Measurements from ENCODE around the gene GFOD1.

GFOD1 gene

GRCh38 chr6:13472976-13473767, 14.2 kb downstream of the GFOD1 start:
- Histone ChIP-seq H4K20me1 (ENCODE audit: control insufficient read depth, insufficient read depth, low read depth, low read length) (no peaks in the 10 kb centered on the region), H3K27me3 (ENCODE audit: control insufficient read depth, low read length) (no peaks in the 10 kb centered on the region), H3K36me3 (ENCODE audit: control insufficient read depth, low read length) (0 out of 2 replicates have a peak, but pooled peaks cover 3% of the 10 kb centered on the region), H3K4me2 (ENCODE audit: low read length) (no peak overlapping the region), H3K9me3 (ENCODE audit: control insufficient read depth, insufficient read depth, low read length) (no peaks in the 10 kb centered on the region), H3K79me2 (ENCODE audit: control insufficient read depth, low read length) (no peaks in the 10 kb centered on the region), H3F3A (ENCODE audit: control insufficient read depth, insufficient read depth) (no peaks in the 10 kb centered on the region), H3K27ac (ENCODE audit: low read depth, low read length) (no peak overlapping the region), H3K9me2 (replicated peaks; ENCODE audit: control insufficient read depth, low read length) (no peaks in the 10 kb centered on the region), H3K4me3 (ENCODE audit: low read length) (no peak overlapping the region), H3K4me1 (ENCODE audit: control insufficient read depth, low read length) (peaks cover 39% of the 10 kb centered on the region)
- TF ChIP-seq EZH2phosphoT487 (IDR thresholded peaks at IDR 0.05; ENCODE audit: borderline replicate concordance, low read length) (no peak), CTCF (IDR thresholded peaks at IDR 0.05; ENCODE audit: low read depth, low read length, poor library complexity, severe bottlenecking) (no peak)

GRCh38 chr6:13472099-13472498, 15.3 kb downstream of the GFOD1 start:
- H3K27me3 ChIP-seq (ENCODE audit: control insufficient read depth, low read length): no peaks in the 10 kb centered on the region
- no peak overlapping the region for H3K4me2 ChIP-seq (ENCODE audit: low read length)
- no peak overlapping the region for H3K27ac ChIP-seq (ENCODE audit: low read depth, low read length)
- no peaks in the 10 kb centered on the region for H4K20me1 ChIP-seq (ENCODE audit: control insufficient read depth, insufficient read depth, low read depth, low read length)
- H3K9me2 ChIP-seq (replicated peaks; ENCODE audit: control insufficient read depth, low read length): no peaks in the 10 kb centered on the region
- peaks cover 39% of the 10 kb centered on the region for H3K4me1 ChIP-seq (ENCODE audit: control insufficient read depth, low read length)
- no peaks in the 10 kb centered on the region for H3K79me2 ChIP-seq (ENCODE audit: control insufficient read depth, low read length)
- H3K4me3 ChIP-seq (ENCODE audit: low read length): no peak overlapping the region
- H3K36me3 ChIP-seq (ENCODE audit: control insufficient read depth, low read length): 0 out of 2 replicates have a peak, but pooled peaks cover 3% of the 10 kb centered on the region
- TF ChIP-seq EZH2phosphoT487 (IDR thresholded peaks at IDR 0.05; ENCODE audit: borderline replicate concordance, low read length): no peak
- no peak for TF ChIP-seq CTCF (IDR thresholded peaks at IDR 0.05; ENCODE audit: low read depth, low read length, poor library complexity, severe bottlenecking)
- no peaks in the 10 kb centered on the region for H3F3A ChIP-seq (ENCODE audit: control insufficient read depth, insufficient read depth)
- no peaks in the 10 kb centered on the region for H3K9me3 ChIP-seq (ENCODE audit: control insufficient read depth, insufficient read depth, low read length)

GRCh38 chr6:13471184-13471583, 16.2 kb downstream of the GFOD1 start:
- H3K79me2 ChIP-seq (ENCODE audit: control insufficient read depth, low read length): no peaks in the 10 kb centered on the region
- no peaks in the 10 kb centered on the region for H3K27me3 ChIP-seq (ENCODE audit: control insufficient read depth, low read length)
- no peak overlapping the region for H3K27ac ChIP-seq (ENCODE audit: low read depth, low read length)
- H3K36me3 ChIP-seq (ENCODE audit: control insufficient read depth, low read length): 0 out of 2 replicates have a peak, but pooled peaks cover 3% of the 10 kb centered on the region
- TF ChIP-seq EZH2phosphoT487 (IDR thresholded peaks at IDR 0.05; ENCODE audit: borderline replicate concordance, low read length) (no peak), CTCF (IDR thresholded peaks at IDR 0.05; ENCODE audit: low read depth, low read length, poor library complexity, severe bottlenecking) (no peak)
- no peaks in the 10 kb centered on the region for H3K9me2 ChIP-seq (replicated peaks; ENCODE audit: control insufficient read depth, low read length)
- no peaks in the 10 kb centered on the region for H3K9me3 ChIP-seq (ENCODE audit: control insufficient read depth, insufficient read depth, low read length)
- H3K4me2 ChIP-seq (ENCODE audit: low read length): no peak overlapping the region
- H4K20me1 ChIP-seq (ENCODE audit: control insufficient read depth, insufficient read depth, low read depth, low read length): no peaks in the 10 kb centered on the region
- peaks cover 39% of the 10 kb centered on the region for H3K4me1 ChIP-seq (ENCODE audit: control insufficient read depth, low read length)
- H3F3A ChIP-seq (ENCODE audit: control insufficient read depth, insufficient read depth): no peaks in the 10 kb centered on the region
- no peak overlapping the region for H3K4me3 ChIP-seq (ENCODE audit: low read length)
